H1 (cell line): ENCODE results near the gene VEGFC. TPM values are rescaled to one million over a fixed set of nuclear protein-coding genes. Genes with fewer than 3 reads are reported as not detected.

Source experiments
- CTCF ChIA-PET: fragments of 300-600 bp; sonication (Branson Sonifier 250); formaldehyde crosslinking; loops from one replicate; lab custom pipeline; 2021; ENCODE audit not compliant: partially characterized antibody; lab: Charles Lee
- POLR2A ChIA-PET: fragments of 300-600 bp; sonication (Branson Sonifier 250); formaldehyde crosslinking; loops from one replicate; lab custom pipeline; 2021; ENCODE audit warnings: inconsistent platforms; ENCODE audit not compliant: partially characterized antibody; lab: Charles Lee
- DNase-seq, 2 experiments: peaks; one replicate each; pipeline versions ENCODE4 v3.0.0 to v3.0.0-alpha.2; 2010 to 2022; ENCODE audit warnings: low spot score in 2 of 2, low read depth in 1 of 2, mixed read lengths in 1 of 2
- FAIRE-seq: peaks from 2 replicates; lab custom pipeline; 2011; peaks lifted over from hg19 to GRCh38; lab: Jason Lieb, UNC
- H2AFZ ChIP-seq: 2 replicates; pipeline ENCODE4 v1.8.1; 2012; ENCODE audit warnings: low read length, inconsistent platforms
- H2AK5ac ChIP-seq: 2 replicates; pipeline ENCODE4 v1.6.1; 2013; ENCODE audit warnings: low read depth, low read length
- H2BK120ac ChIP-seq: replicated peaks from 2 replicates; pipeline ENCODE3; 2013; ENCODE audit warnings: low read depth, low read length, inconsistent platforms
- H2BK12ac ChIP-seq: 2 replicates; pipeline ENCODE4 v1.6.1; 2013; ENCODE audit warnings: low read depth, low read length
- H2BK15ac ChIP-seq: 2 replicates; pipeline ENCODE4 v1.6.1; 2013; ENCODE audit warnings: low read length
- H2BK20ac ChIP-seq: 2 replicates; pipeline ENCODE4 v1.6.1; 2013; ENCODE audit warnings: low read length
- H2BK5ac ChIP-seq: 2 replicates; pipeline ENCODE4 v1.6.1; 2013; ENCODE audit warnings: low read depth, low read length
- H3K14ac ChIP-seq: 2 replicates; pipeline ENCODE4 v1.6.1; 2013; ENCODE audit warnings: inconsistent platforms; ENCODE audit not compliant: insufficient read length
- H3K18ac ChIP-seq: 2 replicates; pipeline ENCODE4 v1.6.1; 2013; ENCODE audit warnings: low read length; ENCODE audit errors: extremely low read depth
- H3K23ac ChIP-seq: 2 replicates; pipeline ENCODE4 v1.6.1; 2013; ENCODE audit warnings: inconsistent platforms; ENCODE audit not compliant: insufficient read length
- H3K23me2 ChIP-seq: 2 replicates; pipeline ENCODE4 v1.6.1; 2013; ENCODE audit warnings: low read depth, low read length
- H3K27ac ChIP-seq: 2 replicates; pipeline ENCODE4 v1.6.1; 2011; ENCODE audit warnings: low read depth, low read length, inconsistent platforms
- H3K27me3 ChIP-seq, 4 experiments: replicated peaks in 1 of 4; 1 replicate in 1 of 4; 2 replicates in 3 of 4; pipeline versions ENCODE4 v1.6.1 to v1.8.1; 2011 to 2013; ENCODE audit warnings: low read length in 3 of 4, mild to moderate bottlenecking in 3 of 4, inconsistent platforms in 2 of 4, mixed read lengths in 2 of 4, moderate library complexity in 1 of 4; ENCODE audit not compliant: control insufficient read depth in 3 of 4, insufficient read depth in 3 of 4; ENCODE audit errors: extremely low read depth in 1 of 4
- H3K36me3 ChIP-seq, 4 experiments: 2 replicates each; pipeline versions ENCODE4 v1.6.1 to v1.8.1; 2011 to 2013; ENCODE audit warnings: mild to moderate bottlenecking in 4 of 4, low read length in 3 of 4, moderate library complexity in 2 of 4, control low read depth in 1 of 4, inconsistent platforms in 1 of 4; ENCODE audit not compliant: insufficient read depth in 4 of 4, control insufficient read depth in 2 of 4
- H3K4ac ChIP-seq: replicated peaks from 2 replicates; pipeline ENCODE3; 2013; ENCODE audit warnings: low read length, low read depth, mixed read lengths, inconsistent platforms; ENCODE audit not compliant: insufficient read length
- H3K4me1 ChIP-seq, 4 experiments: replicated peaks in 1 of 4; 1 replicate in 1 of 4; 2 replicates in 3 of 4; pipeline versions ENCODE4 v1.6.1 to v1.8.1; 2011 to 2013; ENCODE audit warnings: low read length in 3 of 4, inconsistent platforms in 2 of 4, mixed read lengths in 1 of 4; ENCODE audit not compliant: insufficient read depth in 4 of 4, control insufficient read depth in 3 of 4
- H3K4me2 ChIP-seq, 2 experiments: 2 replicates each; pipeline versions ENCODE4 v1.6.1 to v1.8.1; 2011 to 2013; ENCODE audit warnings: low read depth in 2 of 2, low read length in 2 of 2, control low read depth in 1 of 2, inconsistent platforms in 1 of 2, mild to moderate bottlenecking in 1 of 2; ENCODE audit not compliant: insufficient read depth in 1 of 2
- H3K4me3 ChIP-seq, 4 experiments: fragments of 200-600, 300-600 bp in 1 of 4; sonication (generic), shearing (Covaris generic), sonication (Bioruptor Twin) in 1 of 4; 2 replicates each; pipeline versions ENCODE4 v1.5.1 to v1.8.1; 2011 to 2016; ENCODE audit warnings: low read length in 4 of 4, low read depth in 3 of 4, control low read depth in 2 of 4, inconsistent platforms in 2 of 4, mild to moderate bottlenecking in 2 of 4, mixed read lengths in 1 of 4, moderate library complexity in 1 of 4; ENCODE audit not compliant: insufficient read depth in 2 of 4; ENCODE audit errors: extremely low read depth in 1 of 4
- H3K56ac ChIP-seq: replicated peaks from 2 replicates; pipeline ENCODE3; 2013; ENCODE audit warnings: low read depth, mild to moderate bottlenecking, mixed read lengths, low read length, inconsistent platforms; ENCODE audit not compliant: insufficient read length
- H3K79me1 ChIP-seq: 2 replicates; pipeline ENCODE4 v1.6.1; 2013; ENCODE audit warnings: low read depth, low read length, control low read depth
- H3K79me2 ChIP-seq, 2 experiments: 2 replicates each; pipeline versions ENCODE4 v1.6.1 to v1.8.1; 2012 to 2013; ENCODE audit warnings: low read length in 2 of 2, mild to moderate bottlenecking in 2 of 2, inconsistent platforms in 1 of 2; ENCODE audit not compliant: insufficient read depth in 2 of 2, control insufficient read depth in 1 of 2
- H3K9ac ChIP-seq, 4 experiments: replicated peaks in 1 of 4; 1 replicate in 1 of 4; 2 replicates in 3 of 4; pipeline versions ENCODE4 v1.6.1 to v1.8.1; 2011 to 2013; ENCODE audit warnings: low read depth in 3 of 4, low read length in 3 of 4, control low read depth in 2 of 4, mild to moderate bottlenecking in 2 of 4, moderate library complexity in 2 of 4, inconsistent platforms in 1 of 4; ENCODE audit errors: extremely low read depth in 1 of 4
- H3K9me3 ChIP-seq, 2 experiments: 2 replicates each; pipeline versions ENCODE4 v1.6.1 to v1.8.1; 2012 to 2013; ENCODE audit warnings: mild to moderate bottlenecking in 2 of 2, moderate library complexity in 2 of 2, control low read depth in 1 of 2, inconsistent platforms in 1 of 2, low read depth in 1 of 2, low read length in 1 of 2, mixed read lengths in 1 of 2; ENCODE audit not compliant: insufficient read depth in 2 of 2
- H4K20me1 ChIP-seq, 2 experiments: replicated peaks in 1 of 2; 2 replicates each; pipeline versions ENCODE3 to v1.8.1; 2011 to 2013; ENCODE audit warnings: inconsistent platforms in 2 of 2, low read length in 2 of 2, mild to moderate bottlenecking in 1 of 2; ENCODE audit not compliant: insufficient read depth in 2 of 2, control insufficient read depth in 1 of 2
- H4K5ac ChIP-seq: 2 replicates; pipeline ENCODE4 v1.6.1; 2013; ENCODE audit warnings: low read length, low read depth, mixed read lengths, inconsistent platforms; ENCODE audit not compliant: insufficient read length
- H4K8ac ChIP-seq: 2 replicates; pipeline ENCODE4 v1.8.0; 2013; ENCODE audit warnings: mild to moderate bottlenecking, moderate library complexity, low read length, inconsistent platforms; ENCODE audit not compliant: insufficient read depth; ENCODE audit errors: extremely low read depth
- H4K91ac ChIP-seq: replicated peaks from 2 replicates; pipeline ENCODE3; 2013; ENCODE audit warnings: low read length, mixed read lengths, inconsistent platforms; ENCODE audit not compliant: insufficient read length
- ASH2L ChIP-seq: fragments of 200-600, 300-600 bp; sonication (generic); IDR thresholded peaks from one replicate; pipeline ENCODE4 v1.7.1; 2017; ENCODE audit warnings: low read length
- BRCA1 ChIP-seq: IDR thresholded peaks from 2 replicates; pipeline ENCODE4 v1.6.1; 2012; ENCODE audit warnings: low read depth, low read length, improper control_type of control experiment
- CBX5 ChIP-seq: fragments of 300-800, 300-1000 bp; sonication (generic); IDR thresholded peaks from 2 replicates; pipeline ENCODE4 v1.7.1; 2016; ENCODE audit warnings: antibody characterized with exemption, low read length, low read depth
- JUN ChIP-seq: IDR thresholded peaks from 2 replicates; pipeline ENCODE4 v1.6.1; 2011; ENCODE audit warnings: low read depth, mild to moderate bottlenecking, improper control_type of control experiment, low read length
- JUND ChIP-seq: IDR thresholded peaks from 2 replicates; pipeline ENCODE4 v1.6.1; 2011; ENCODE audit warnings: mild to moderate bottlenecking, improper control_type of control experiment, low read length
- NRF1 ChIP-seq: IDR thresholded peaks from 2 replicates; pipeline ENCODE4 v1.6.1; 2011; ENCODE audit warnings: mild to moderate bottlenecking, low read depth, low read length, improper control_type of control experiment
- SRF ChIP-seq: IDR thresholded peaks from 2 replicates; pipeline ENCODE4 v1.6.1; 2011; ENCODE audit warnings: mild to moderate bottlenecking, low read depth, low read length, moderate library complexity
- WGBS, 2 experiments: shearing (Covaris generic) in 1 of 2; methylation state at CpG; one replicate each; pipeline versions ENCODE4 v1.1.6 to v1.1.7; 2013 to 2015; ENCODE audit warnings: low lambda C conversion rate in 2 of 2, mixed read lengths in 2 of 2, inconsistent platforms in 1 of 2, low coverage in 1 of 2, missing lambda C conversion rate in 1 of 2; ENCODE audit not compliant: insufficient replicate concordance in 2 of 2, insufficient coverage in 1 of 2, insufficient read length in 1 of 2; ENCODE audit errors: extremely low coverage in 1 of 2, missing lambda C conversion rate in 1 of 2; 5-methylcytosine and 5-hydroxymethylcytosine counted together
- polyA plus RNA-seq, 7 experiments: library from polyadenylated mRNA; depleted of rRNA in 3 of 7; stranded (reverse) in 5 of 7; unstranded in 2 of 7; fragments of >200 nt in 5 of 7; fragments of 200-250 nt in 2 of 7; gene quantifications; 1 replicate in 5 of 7; 2 replicates in 1 of 7; 4 replicates in 1 of 7; pipeline versions ENCODE4 v1.2.1 to v1.2.3, GENCODE V29; 2011 to 2013; ENCODE audit warnings: missing spikeins in 2 of 7, mixed read lengths in 2 of 7
- total RNA-seq: library from RNA; stranded (reverse); fragmentation: NEBNext Ultra II Directional; extraction: Animal tissue kit (Norgen Biotek cat#: 25700); gene quantifications from 2 replicates; pipeline ENCODE4 v1.2.1, GENCODE V29; 2021

Gene VEGFC
- total and polyA plus RNA-seq, 2 of the 8 experiments (the other 6 are each of a cell fraction or from before 2014, with no cell fraction given): 0.53 to 1.4 TPM

DNA sequence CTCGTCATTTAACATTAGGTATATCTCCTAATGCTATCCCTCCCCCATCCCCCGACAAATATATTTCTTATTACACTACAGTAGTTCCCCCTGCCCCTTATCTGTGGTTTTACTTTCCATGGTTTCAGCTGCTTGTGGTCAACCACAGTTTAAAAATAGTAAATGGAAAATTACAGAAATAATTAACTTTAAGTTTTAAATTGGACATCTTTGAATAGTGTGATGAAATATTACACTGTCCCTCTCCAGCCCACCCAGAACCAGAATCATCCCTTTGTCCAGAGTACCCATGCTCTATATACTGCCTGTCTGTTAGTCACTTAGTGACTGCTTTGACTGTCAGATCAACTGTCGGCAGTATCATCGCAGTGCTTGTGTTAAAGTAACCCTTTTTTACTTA is 47.4 kb upstream of the VEGFC start:
- Histone ChIP-seq H3K4ac (no peak overlapping the region), H2BK15ac (no peak overlapping the region), H3K56ac (no peak overlapping the region), H3K4me1 (no peaks in the 10 kb centered on the region), H4K20me1 (no peaks in the 10 kb centered on the region), H3K4me2 (no peak overlapping the region), H4K91ac (no peak overlapping the region), H2BK120ac (no peak overlapping the region), H2BK12ac (no peak overlapping the region), H3K27me3 (no peaks in the 10 kb centered on the region), H3K27ac (no peak overlapping the region), H3K36me3 (no peaks in the 10 kb centered on the region), H2AK5ac (no peak overlapping the region), H3K23me2 (no peaks in the 10 kb centered on the region), H4K8ac (no peak overlapping the region)
- FAIRE-seq: no peak
- POLR2A ChIA-PET: no interaction called here
- 62% methylated on average over 3 of the region's 4 CpGs; no CpG with 5 or more reads in 1 of the 2 experiments for WGBS, 2 experiments
- TF ChIP-seq NRF1 (no peak), JUN (no peak), SRF (no peak), JUND (no peak), ASH2L (no peak), BRCA1 (no peak), CBX5 (no peak)
- TF ChIP-seq, all 59 proteins: peak for 0
- H3K9ac ChIP-seq: no peak overlapping the region
- H3K79me2 ChIP-seq: no peaks in the 10 kb centered on the region
- CTCF ChIA-PET: interaction anchor here (1.4 to 2.2 kb wide), 3 partner anchors 16 to 211 kb away, joined by 3 to 10 read pairs (median 3); no protein-coding TSS in a partner anchor
- H2BK5ac ChIP-seq: no peak overlapping the region
- no peak overlapping the region for H2BK20ac ChIP-seq
- no peak overlapping the region for H4K5ac ChIP-seq
- no peaks in the 10 kb centered on the region for H3K9me3 ChIP-seq
- H3K18ac ChIP-seq: no peak overlapping the region
- DNase-seq: no peak
- no peak overlapping the region for H2AFZ ChIP-seq
- H3K4me3 ChIP-seq: no peak overlapping the region
- H3K14ac ChIP-seq: no peak overlapping the region
- H3K23ac ChIP-seq: no peak overlapping the region
- H3K79me1 ChIP-seq: no peaks in the 10 kb centered on the region
